HL-60 (cell line): ENCODE results near the gene RYR2.

Source experiments
- POLR2AphosphoS5 ChIP-seq: IDR thresholded peaks from 2 replicates; pipeline ENCODE4 v1.6.1; 2012; ENCODE audit warnings: low read depth
- REST ChIP-seq: IDR thresholded peaks from 2 replicates; pipeline ENCODE4 v1.6.1; 2012; ENCODE audit warnings: low read depth; ENCODE audit not compliant: insufficient replicate concordance

- TF ChIP-seq POLR2AphosphoS5 (no peak), REST (no peak)
Observed at GRCh38 chr1:237702161-237702560, 660.2 kb downstream of the RYR2 start.
